Right atrium auricular region (tissue), 2 donors: Measurements from ENCODE around the gene PIM1. TPM values are rescaled to one million over a fixed set of nuclear protein-coding genes. Genes with fewer than 3 reads are reported as not detected.

Experiments
- DNase-seq: peaks from one replicate; pipeline ENCODE4 v3.0.0-alpha.2; 2019; ENCODE audit warnings: low spot score
- H3K27ac ChIP-seq, 2 donors: fragments of 200-600 bp; sonication (generic); 1 replicate in 1 of 2; 2 replicates in 1 of 2; pipeline ENCODE4 v1.5.1; 2016 to 2019
- H3K27me3 ChIP-seq, 2 donors: fragments of 200-600 bp; sonication (generic); one replicate each; pipeline versions ENCODE4 v1.5.1 to v1.6.0; 2017 to 2019
- H3K36me3 ChIP-seq: fragments of 200-600 bp; sonication (generic); one replicate; pipeline ENCODE4 v1.5.1; 2016
- H3K4me1 ChIP-seq, 2 donors: fragments of 200-600 bp; sonication (generic); one replicate each; pipeline versions ENCODE4 v1.5.1 to v1.6.0; 2017 to 2019
- H3K4me3 ChIP-seq, 2 donors: fragments of 200-600 bp; sonication (generic); 1 replicate in 1 of 2; 2 replicates in 1 of 2; pipeline ENCODE4 v1.5.1; 2017 to 2019; ENCODE audit warnings: mild to moderate bottlenecking in 1 of 2, moderate library complexity in 1 of 2
- H3K9me3 ChIP-seq, 2 donors: fragments of 200-600 bp; sonication (generic); one replicate each; pipeline ENCODE4 v1.5.1; 2019
- total RNA-seq, 2 donors: library from RNA; depleted of rRNA; stranded (reverse); fragments of >200 nt; gene quantifications; one replicate each; pipeline ENCODE4 v1.1.0, GENCODE V29; 2016
- TF ChIP-seq, protein P1 (sequence below), 2 donors: fragments of 200-600 bp; sonication (generic); IDR thresholded peaks; one replicate each; pipeline ENCODE4 v1.5.1; 2019; ENCODE audit warnings: antibody characterized with exemption in 2 of 2

PIM1 gene
- total RNA-seq, 2 donors from 2014 or later = 28.0 to 46.2 TPM

DNA sequence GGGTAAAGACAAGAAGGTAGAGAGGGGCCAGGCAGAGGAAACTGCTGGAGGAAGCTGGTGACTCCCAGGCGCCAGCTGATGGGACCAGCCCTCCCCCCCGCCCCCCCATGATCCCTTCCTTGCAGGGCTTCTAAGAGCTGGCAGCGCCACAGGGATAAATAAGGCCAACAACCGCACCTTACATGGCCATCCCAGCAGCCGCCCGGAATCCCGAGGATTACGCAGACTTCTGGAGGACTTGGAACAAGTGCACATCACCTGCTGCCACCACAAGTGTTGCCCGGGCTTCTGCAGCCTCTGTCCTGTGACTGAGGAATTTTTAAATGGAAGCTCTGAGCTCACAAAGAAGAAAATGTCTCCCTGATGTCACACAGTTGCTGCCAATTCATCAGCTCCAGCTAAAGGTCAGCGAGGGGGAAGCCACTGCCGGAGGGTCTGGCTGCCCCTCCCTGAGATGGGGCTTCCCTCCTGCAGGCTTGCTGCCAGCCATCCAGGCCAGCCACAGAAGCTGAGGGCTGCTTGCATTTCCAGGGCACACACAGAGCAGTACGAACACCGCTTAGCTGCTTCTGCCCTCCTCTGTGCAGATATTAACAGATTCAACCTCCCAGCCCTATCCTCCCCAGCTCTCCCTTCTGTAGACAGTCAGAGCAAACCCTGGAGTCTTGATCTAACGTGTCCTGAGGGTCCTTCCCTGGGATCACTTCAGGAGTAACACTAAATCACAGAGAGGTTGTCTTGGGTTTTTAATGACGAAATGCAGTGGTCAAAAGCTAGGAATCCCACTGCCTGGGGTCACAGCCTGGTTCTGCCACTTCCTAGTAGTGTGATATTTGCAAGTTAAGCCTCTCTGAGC, 38.6 kb upstream of the PIM1 start:
- H3K4me3 ChIP-seq = peak overlapping the region in 1 of 2 donors; percentile 5
- no peaks in the 10 kb centered on the region for H3K9me3 ChIP-seq
- H3K27ac ChIP-seq = peak overlapping the region; percentile 82 to 93
- DNase-seq = peak; percentile 87
- peaks cover 0 to 45% of the 10 kb centered on the region in 2 donors for H3K4me1 ChIP-seq
- no peaks in the 10 kb centered on the region for H3K36me3 ChIP-seq
- no peaks in the 10 kb centered on the region for H3K27me3 ChIP-seq
- TF ChIP-seq, protein P1, sequence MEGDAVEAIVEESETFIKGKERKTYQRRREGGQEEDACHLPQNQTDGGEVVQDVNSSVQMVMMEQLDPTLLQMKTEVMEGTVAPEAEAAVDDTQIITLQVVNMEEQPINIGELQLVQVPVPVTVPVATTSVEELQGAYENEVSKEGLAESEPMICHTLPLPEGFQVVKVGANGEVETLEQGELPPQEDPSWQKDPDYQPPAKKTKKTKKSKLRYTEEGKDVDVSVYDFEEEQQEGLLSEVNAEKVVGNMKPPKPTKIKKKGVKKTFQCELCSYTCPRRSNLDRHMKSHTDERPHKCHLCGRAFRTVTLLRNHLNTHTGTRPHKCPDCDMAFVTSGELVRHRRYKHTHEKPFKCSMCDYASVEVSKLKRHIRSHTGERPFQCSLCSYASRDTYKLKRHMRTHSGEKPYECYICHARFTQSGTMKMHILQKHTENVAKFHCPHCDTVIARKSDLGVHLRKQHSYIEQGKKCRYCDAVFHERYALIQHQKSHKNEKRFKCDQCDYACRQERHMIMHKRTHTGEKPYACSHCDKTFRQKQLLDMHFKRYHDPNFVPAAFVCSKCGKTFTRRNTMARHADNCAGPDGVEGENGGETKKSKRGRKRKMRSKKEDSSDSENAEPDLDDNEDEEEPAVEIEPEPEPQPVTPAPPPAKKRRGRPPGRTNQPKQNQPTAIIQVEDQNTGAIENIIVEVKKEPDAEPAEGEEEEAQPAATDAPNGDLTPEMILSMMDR (IDR thresholded peaks at IDR 0.05) = peak in 1 of 2 donors; percentile 14

DNA sequence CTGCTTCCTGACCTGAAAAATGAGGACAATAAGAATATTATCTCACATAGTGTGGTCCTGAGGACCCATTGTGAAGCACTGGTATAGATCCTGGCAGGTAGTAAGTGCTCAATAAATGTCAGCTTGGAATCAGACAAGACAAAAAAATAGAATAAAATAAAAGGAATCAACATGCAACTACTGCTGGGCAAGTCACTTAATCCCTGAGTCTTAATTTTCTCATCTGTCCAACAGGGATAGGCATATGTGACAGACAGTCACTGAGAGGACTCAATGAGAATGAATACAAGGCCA, 38.0 kb upstream of the PIM1 start:
- Histone ChIP-seq H3K27ac (peak overlapping the region; percentile 82 to 93), H3K27me3 (no peaks in the 10 kb centered on the region), H3K4me3 (peak overlapping the region in 1 of 2 donors; percentile 5), H3K4me1 (peaks cover 0 to 44% of the 10 kb centered on the region in 2 donors), H3K9me3 (no peaks in the 10 kb centered on the region), H3K36me3 (no peaks in the 10 kb centered on the region)
- TF ChIP-seq, protein P1 (IDR thresholded peaks at IDR 0.05) = no peak
- DNase-seq = no peak

DNA sequence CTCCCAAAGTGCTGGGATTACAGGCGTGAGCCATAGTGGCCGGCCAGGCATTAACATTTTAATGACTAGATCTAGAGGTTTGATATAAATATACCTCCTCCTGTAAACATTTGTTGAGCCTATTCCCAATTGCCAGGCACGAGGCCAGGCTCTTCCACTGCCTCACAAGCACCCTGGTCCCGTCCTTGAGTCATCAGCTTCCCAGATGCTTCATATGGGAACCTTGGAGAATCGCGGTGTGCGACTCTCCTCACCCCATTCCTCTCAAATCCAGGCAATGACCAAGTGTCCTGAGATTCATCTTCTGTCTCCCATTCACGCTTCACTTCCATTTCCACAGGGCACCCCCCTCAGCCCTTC, 35.9 kb upstream of the PIM1 start:
- TF ChIP-seq, protein P1 (IDR thresholded peaks at IDR 0.05) = no peak
- H3K4me3 ChIP-seq = no peak overlapping the region
- H3K9me3 ChIP-seq = no peaks in the 10 kb centered on the region
- DNase-seq = no peak
- peaks cover 0 to 52% of the 10 kb centered on the region in 2 donors for H3K4me1 ChIP-seq
- no peaks in the 10 kb centered on the region for H3K36me3 ChIP-seq
- H3K27me3 ChIP-seq = no peaks in the 10 kb centered on the region
- peak overlapping the region; percentile 39 to 72 for H3K27ac ChIP-seq

DNA sequence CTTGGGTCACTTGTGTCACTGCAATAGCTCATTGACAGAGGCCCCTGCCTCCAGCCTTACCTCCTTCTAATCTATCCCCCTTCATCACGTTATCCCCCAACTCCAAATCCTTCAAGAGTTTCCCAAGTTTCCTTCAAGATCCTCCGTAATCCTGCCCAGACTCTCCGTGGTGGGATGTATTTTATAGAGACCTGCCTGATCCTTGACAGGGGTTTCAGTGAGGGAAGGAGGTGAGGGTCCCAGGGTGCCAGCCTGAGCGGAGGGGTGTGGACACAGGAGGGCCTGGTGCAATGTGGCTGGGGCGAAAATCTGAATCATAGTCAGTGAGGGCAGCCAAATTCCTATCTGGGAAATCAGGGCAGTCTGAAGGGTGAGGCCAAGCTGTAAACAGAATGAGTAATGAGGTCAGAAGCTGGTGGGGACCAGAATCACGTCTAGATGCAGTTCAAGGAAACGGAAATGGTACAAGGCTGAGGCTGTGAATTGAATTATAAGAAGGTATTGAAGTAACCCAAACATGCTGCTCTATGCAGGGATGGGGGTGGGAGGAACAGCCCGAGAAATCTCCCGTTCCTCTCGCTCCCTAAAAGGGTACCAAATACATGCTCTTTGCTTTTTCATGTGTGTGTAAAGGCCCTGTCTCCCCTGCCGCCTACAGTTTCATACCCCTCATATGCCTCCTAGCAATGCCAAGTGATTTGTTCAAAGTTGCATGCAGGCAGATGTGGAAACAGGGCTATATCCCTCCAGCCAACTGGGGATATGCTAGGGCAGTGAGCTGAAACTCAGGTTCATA, 35.4 kb upstream of the PIM1 start:
- peak overlapping the region; percentile 39 to 72 for H3K27ac ChIP-seq
- H3K27me3 ChIP-seq = no peaks in the 10 kb centered on the region
- H3K9me3 ChIP-seq = no peaks in the 10 kb centered on the region
- peaks cover 0 to 52% of the 10 kb centered on the region in 2 donors for H3K4me1 ChIP-seq
- TF ChIP-seq, protein P1 (IDR thresholded peaks at IDR 0.05) = no peak
- H3K4me3 ChIP-seq = no peak overlapping the region
- peak; percentile 68 for DNase-seq
- H3K36me3 ChIP-seq = no peaks in the 10 kb centered on the region

DNA sequence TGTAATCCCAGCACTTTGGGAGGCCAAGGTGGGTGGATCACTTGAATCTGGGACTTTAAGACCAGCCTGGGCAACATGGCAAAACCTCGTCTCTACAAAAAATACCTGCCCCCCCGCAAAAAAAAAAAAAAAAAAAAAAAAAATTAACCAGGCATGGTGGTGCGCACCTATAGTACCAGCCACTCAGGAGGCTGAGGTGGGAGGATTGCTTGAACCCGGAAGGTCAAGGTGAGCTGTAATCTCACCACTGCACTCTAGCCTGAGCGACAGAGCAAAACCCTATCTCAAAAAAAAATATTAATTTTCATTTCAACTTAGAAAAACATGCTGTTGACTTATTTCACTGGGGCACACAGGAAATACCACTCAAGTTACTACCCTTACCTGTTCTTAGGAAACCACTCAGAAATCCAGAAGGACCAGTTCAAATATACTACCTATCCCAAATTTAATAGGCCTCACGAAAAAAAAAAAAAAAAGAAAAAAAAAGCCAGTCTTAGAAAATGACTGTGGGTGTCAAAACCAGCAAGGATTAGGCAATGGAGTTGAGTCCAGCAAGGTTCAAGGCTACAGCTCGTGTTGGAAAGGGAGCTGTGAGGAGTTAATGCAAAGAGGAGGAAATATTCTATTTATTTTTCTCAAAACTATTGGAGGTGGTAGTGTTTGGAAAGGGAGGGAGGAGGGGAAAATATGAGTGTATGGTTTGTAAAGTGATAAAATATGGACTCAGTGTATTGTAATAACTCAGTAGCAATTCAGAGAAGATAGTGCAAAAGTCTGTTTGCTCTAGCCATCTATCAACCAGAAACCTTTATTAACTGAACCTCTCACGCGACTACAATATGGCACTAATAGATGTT, 33.9 kb upstream of the PIM1 start:
- Histone ChIP-seq H3K4me1 (peaks cover 0 to 40% of the 10 kb centered on the region in 2 donors), H3K4me3 (no peak overlapping the region), H3K27ac (no peak overlapping the region), H3K27me3 (no peaks in the 10 kb centered on the region), H3K36me3 (no peaks in the 10 kb centered on the region), H3K9me3 (no peaks in the 10 kb centered on the region)
- TF ChIP-seq, protein P1 (IDR thresholded peaks at IDR 0.05) = no peak
- DNase-seq = no peak
